ENCODE results near the gene ZBTB42. TPM values are rescaled to one million over a fixed set of nuclear protein-coding genes. Genes with fewer than 3 reads are reported as not detected.
"Not testable (repeated sequence)": the region's sequence is repeated elsewhere in the genome, so short reads cannot be mapped to it uniquely, and the experiment has no call there.

Gene ZBTB42
- total RNA-seq, 1 experiment from 2014 or later: 9.2 TPM

- H3K79me2 ChIP-seq (ENCODE audit: low read length): peaks cover 27% of the 10 kb centered on the region
These were observed 12.4 kb downstream of the ZBTB42 start for GRCh38 chr14:104813286-104813685.

DNA sequence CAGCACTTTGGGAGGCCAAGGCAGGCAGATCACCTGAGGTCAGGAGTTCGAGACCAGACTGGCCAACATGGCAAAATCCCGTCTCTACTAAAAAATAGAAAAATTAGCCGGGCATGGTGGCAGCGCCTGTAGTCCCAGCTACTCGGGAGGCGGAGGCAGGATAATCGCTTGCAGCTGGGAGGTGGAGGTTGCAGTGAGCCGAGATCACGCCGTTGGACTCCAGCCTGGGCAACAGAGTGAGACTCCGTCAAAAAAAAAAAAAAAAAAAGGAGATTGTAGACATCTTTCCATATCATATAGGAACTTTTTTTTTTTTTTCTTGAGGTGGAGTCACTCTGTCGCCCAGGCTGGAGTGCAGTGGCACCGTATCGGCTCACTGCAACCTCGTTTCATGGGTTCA is 13.8 kb downstream of the ZBTB42 start:
- H3K9ac ChIP-seq (ENCODE audit: low read length): peak overlapping the region; percentile 92; the same call in 1 of the 2 replicates
- CTCF ChIA-PET; H3K36me3 ChIP-seq (ENCODE audit: low read depth, low read length); H3K9me2 ChIP-seq (replicated peaks; ENCODE audit: low read length); H3F3A ChIP-seq (ENCODE audit: low read length, unreplicated experiment); DNase-seq; H3K27ac ChIP-seq (ENCODE audit: low read length); ATAC-seq; H4K20me1 ChIP-seq (ENCODE audit: low read length); BruUV-seq (replicated peaks); POLR2A ChIA-PET (ENCODE audit: unreplicated experiment); intact Hi-C loops (cut with micrococcal nuclease); H3K27me3 ChIP-seq (ENCODE audit: low read length); H2AFZ ChIP-seq (ENCODE audit: low read length); H3K9me3 ChIP-seq (ENCODE audit: low read length): not testable (repeated sequence)
- H3K4me1 ChIP-seq (ENCODE audit: insufficient read depth, low read length): peaks cover 13% of the 10 kb centered on the region; the same call in 1 of the 2 replicates
- H3K4me3 ChIP-seq (ENCODE audit: low read length): peak overlapping the region; percentile 84
- peak overlapping the region; percentile 97 for H3K4me2 ChIP-seq (ENCODE audit: low read length)
- peaks cover 27% of the 10 kb centered on the region for H3K79me2 ChIP-seq (ENCODE audit: low read length)

More at GRCh38 chr14:104813286-104813685, 12.4 kb downstream of the ZBTB42 start:
- Histone ChIP-seq H3K27ac (ENCODE audit: low read length) (no peak overlapping the region), H3K9ac (ENCODE audit: low read length) (no peak overlapping the region), H3K36me3 (ENCODE audit: low read depth, low read length) (no peaks in the 10 kb centered on the region), H3K4me1 (ENCODE audit: insufficient read depth, low read length) (peaks cover 13% of the 10 kb centered on the region; the same call in 1 of the 2 replicates), H2AFZ (ENCODE audit: low read length) (no peak overlapping the region), H3F3A (ENCODE audit: low read length, unreplicated experiment) (no peaks in the 10 kb centered on the region), H3K9me2 (replicated peaks; ENCODE audit: low read length) (no peaks in the 10 kb centered on the region), H3K9me3 (ENCODE audit: low read length) (no peaks in the 10 kb centered on the region), H3K4me2 (ENCODE audit: low read length) (no peak overlapping the region), H3K4me3 (ENCODE audit: low read length) (no peak overlapping the region), H4K20me1 (ENCODE audit: low read length) (no peaks in the 10 kb centered on the region), H3K27me3 (ENCODE audit: low read length) (no peaks in the 10 kb centered on the region)
- intact Hi-C loops (cut with micrococcal nuclease): no loop called here
- no peak for ATAC-seq
- ChIA-PET CTCF (no interaction called here), POLR2A (ENCODE audit: unreplicated experiment) (no interaction called here)
- TF ChIP-seq CTCF (conservative IDR thresholded peaks at IDR 0.05; ENCODE audit: low read depth, low read length): no peak
- no peak for TF ChIP-seq EZH2 (IDR thresholded peaks at IDR 0.05; ENCODE audit: low read length, unreplicated experiment)
- TF ChIP-seq EZH2phosphoT487 (IDR thresholded peaks at IDR 0.05; ENCODE audit: borderline replicate concordance, low read length): no peak
- DNase-seq: no peak
- no TSS peak for BruUV-seq (replicated peaks)

DNA sequence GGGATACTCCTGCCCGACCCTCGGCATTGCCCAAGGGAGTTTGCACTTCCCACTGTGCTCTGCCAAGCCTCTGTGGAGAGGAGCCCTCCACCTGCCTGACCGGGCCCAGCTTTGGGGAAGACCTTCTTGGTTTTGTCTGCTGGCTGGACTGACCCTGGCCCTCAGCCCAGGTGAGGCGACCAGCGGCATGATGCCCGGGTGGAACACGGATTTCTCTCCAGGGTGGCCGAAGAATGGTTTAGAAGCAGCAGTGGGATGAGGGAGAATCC is 15.6 kb downstream of the ZBTB42 start:
- Histone ChIP-seq H4K20me1 (ENCODE audit: low read length) (no peaks in the 10 kb centered on the region), H3K9me2 (replicated peaks; ENCODE audit: low read length) (no peaks in the 10 kb centered on the region), H3K4me3 (ENCODE audit: low read length) (peak overlapping the region; percentile 84), H3K27me3 (ENCODE audit: low read length) (no peaks in the 10 kb centered on the region), H3K4me2 (ENCODE audit: low read length) (peak overlapping the region; percentile 97), H3K27ac (ENCODE audit: low read length) (peak overlapping the region; percentile 65), H3K4me1 (ENCODE audit: insufficient read depth, low read length) (peaks cover 13% of the 10 kb centered on the region; the same call in 1 of the 2 replicates), H3K9ac (ENCODE audit: low read length) (peak overlapping the region; percentile 92), H3F3A (ENCODE audit: low read length, unreplicated experiment) (no peaks in the 10 kb centered on the region), H3K36me3 (ENCODE audit: low read depth, low read length) (no peaks in the 10 kb centered on the region), H2AFZ (ENCODE audit: low read length) (peak overlapping the region; percentile 84), H3K79me2 (ENCODE audit: low read length) (peaks cover 27% of the 10 kb centered on the region), H3K9me3 (ENCODE audit: low read length) (no peaks in the 10 kb centered on the region)
- no peak for TF ChIP-seq EZH2 (IDR thresholded peaks at IDR 0.05; ENCODE audit: low read length, unreplicated experiment)
- ATAC-seq (peak; percentile 3; the same call in 1 of the 2 replicates), DNase-seq (no peak)
- ChIA-PET CTCF (interaction anchor here (0.7 kb wide), 1 partner anchor 10 kb away, joined by 3 read pairs; no protein-coding TSS in a partner anchor), POLR2A (ENCODE audit: unreplicated experiment) (no interaction called here)
- intact Hi-C loops (cut with micrococcal nuclease): no loop called here
- BruUV-seq (replicated peaks): no TSS peak

Measured in PC-3 (cell line).